ENCODE data around the gene CDK5RAP1. TPM values are rescaled to one million over a fixed set of nuclear protein-coding genes. Genes with fewer than 3 reads are reported as not detected.

CDK5RAP1 gene
- total and polyA plus RNA-seq, 12 donors, result 16.9 to 42.6 (median 23.3) TPM

- Histone ChIP-seq H3K27me3 (no peaks in the 10 kb centered on the region), H3K4me1 (peaks cover 0 to 6% (median 0%) of the 10 kb centered on the region in 9 donors), H3K4me3 (no peak overlapping the region), H3K9me3 (no peaks in the 10 kb centered on the region), H3K36me3 (peaks cover 0 to 91% (median 58%) of the 10 kb centered on the region in 9 donors), H3K27ac (peak overlapping the region in 1 of 10 donors; percentile 61)
- ATAC-seq (peak; percentile 34 to 97 (median 89)), DNase-seq (peak; percentile 47 to 52)
- TF ChIP-seq, protein P1, sequence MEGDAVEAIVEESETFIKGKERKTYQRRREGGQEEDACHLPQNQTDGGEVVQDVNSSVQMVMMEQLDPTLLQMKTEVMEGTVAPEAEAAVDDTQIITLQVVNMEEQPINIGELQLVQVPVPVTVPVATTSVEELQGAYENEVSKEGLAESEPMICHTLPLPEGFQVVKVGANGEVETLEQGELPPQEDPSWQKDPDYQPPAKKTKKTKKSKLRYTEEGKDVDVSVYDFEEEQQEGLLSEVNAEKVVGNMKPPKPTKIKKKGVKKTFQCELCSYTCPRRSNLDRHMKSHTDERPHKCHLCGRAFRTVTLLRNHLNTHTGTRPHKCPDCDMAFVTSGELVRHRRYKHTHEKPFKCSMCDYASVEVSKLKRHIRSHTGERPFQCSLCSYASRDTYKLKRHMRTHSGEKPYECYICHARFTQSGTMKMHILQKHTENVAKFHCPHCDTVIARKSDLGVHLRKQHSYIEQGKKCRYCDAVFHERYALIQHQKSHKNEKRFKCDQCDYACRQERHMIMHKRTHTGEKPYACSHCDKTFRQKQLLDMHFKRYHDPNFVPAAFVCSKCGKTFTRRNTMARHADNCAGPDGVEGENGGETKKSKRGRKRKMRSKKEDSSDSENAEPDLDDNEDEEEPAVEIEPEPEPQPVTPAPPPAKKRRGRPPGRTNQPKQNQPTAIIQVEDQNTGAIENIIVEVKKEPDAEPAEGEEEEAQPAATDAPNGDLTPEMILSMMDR (IDR thresholded peaks at IDR 0.05), result no peak
- intact Hi-C loops (cut with DNase I), result no loop called here
- WGBS, 2 donors, result 67 to 81% methylated on average over 7 of the region's 7 CpGs
These were observed 14.1 kb downstream of the CDK5RAP1 start for GRCh38 chr20:33387177-33387576.

- H3K27me3 ChIP-seq, result no peaks in the 10 kb centered on the region
- DNase-seq, result no peak
- no peak overlapping the region for H3K4me3 ChIP-seq
- no peak for ATAC-seq
- 98 to 100% methylated on average over 1 of the region's 1 CpG for WGBS, 2 donors
- TF ChIP-seq, protein P1 (IDR thresholded peaks at IDR 0.05), result no peak
- peak overlapping the region in 1 of 10 donors; percentile 42 for H3K27ac ChIP-seq
- intact Hi-C loops (cut with DNase I), result no loop called here
- H3K4me1 ChIP-seq, result peaks cover 0 to 6% (median 0%) of the 10 kb centered on the region in 9 donors
- peaks cover 0 to 91% (median 61%) of the 10 kb centered on the region in 9 donors for H3K36me3 ChIP-seq
- H3K9me3 ChIP-seq, result no peaks in the 10 kb centered on the region
These were observed 14.6 kb downstream of the CDK5RAP1 start for GRCh38 chr20:33386673-33387072.

DNA sequence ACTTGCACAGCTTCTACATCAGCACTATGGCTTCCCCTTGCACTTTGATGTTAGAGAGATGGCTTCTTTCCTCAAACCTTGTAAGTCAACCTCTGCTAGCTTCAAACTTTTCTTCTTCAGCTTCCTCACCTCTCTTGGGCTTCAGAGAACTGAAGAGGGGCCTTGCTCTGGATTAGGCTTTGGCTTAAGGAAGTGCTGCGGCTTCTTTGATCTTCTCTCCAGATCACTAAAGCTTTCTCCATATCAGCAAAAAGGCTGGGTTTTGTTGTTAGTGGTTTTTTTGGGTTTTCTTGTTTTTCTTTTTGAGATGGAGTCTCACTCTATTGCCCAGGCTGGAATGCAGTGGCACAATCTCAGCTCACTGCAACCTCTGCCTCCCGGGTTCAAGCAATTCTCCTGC, 24.0 kb downstream of the CDK5RAP1 start:
- no peak for DNase-seq

GRCh38 chr20:33373735-33374605, 27.3 kb downstream of the CDK5RAP1 start:
- TF ChIP-seq, protein P1 (IDR thresholded peaks at IDR 0.05), result no peak
- DNase-seq (no peak), ATAC-seq (no peak)
- no peak overlapping the region for H3K4me3 ChIP-seq
- WGBS, 2 donors, result 96 to 97% methylated on average over 4 of the region's 4 CpGs
- no peaks in the 10 kb centered on the region for H3K9me3 ChIP-seq
- no peak overlapping the region for H3K27ac ChIP-seq
- intact Hi-C loops (cut with DNase I), result no loop called here
- peaks cover 0 to 100% (median 71%) of the 10 kb centered on the region in 9 donors for H3K36me3 ChIP-seq
- peaks cover 0 to 6% (median 0%) of the 10 kb centered on the region in 9 donors for H3K4me1 ChIP-seq
- no peaks in the 10 kb centered on the region for H3K27me3 ChIP-seq

More for the DNA sequence above, 24.0 kb downstream of the CDK5RAP1 start:
- 94 to 95% methylated on average over 2 of the region's 2 CpGs for WGBS, 2 donors
- Histone ChIP-seq H3K9me3 (no peaks in the 10 kb centered on the region), H3K27ac (no peak overlapping the region), H3K4me1 (no peaks in the 10 kb centered on the region), H3K27me3 (no peaks in the 10 kb centered on the region), H3K4me3 (no peak overlapping the region), H3K36me3 (peaks cover 0 to 100% (median 56%) of the 10 kb centered on the region in 9 donors)
- intact Hi-C loops (cut with DNase I), result no loop called here
- no peak for ATAC-seq
- TF ChIP-seq, protein P1 (IDR thresholded peaks at IDR 0.05), result no peak

All from heart right ventricle (tissue), 16 donors.